Ovary (tissue), 9 donors: ENCODE data around the gene IL17RD. TPM values are rescaled to one million over a fixed set of nuclear protein-coding genes. Genes with fewer than 3 reads are reported as not detected.
A peak's percentile ranks its signal among the peaks of the same experiment; 100 is the strongest.

Source experiments
- DNase-seq, 5 donors: peaks; one replicate each; pipeline ENCODE4 v3.0.0-alpha.2; 2019 to 2020
- H3K27ac ChIP-seq, 2 donors: fragments of 200-600 bp; one replicate each; pipeline versions ENCODE4 v1.5.1 to v1.8.0; 2019 to 2022
- H3K27me3 ChIP-seq: fragments of 200-600 bp; one replicate; pipeline ENCODE4 v1.8.0; 2022
- H3K36me3 ChIP-seq: fragments of 200-600 bp; sonication (generic); one replicate; pipeline ENCODE4 v1.5.1; 2019
- H3K4me1 ChIP-seq: one replicate; pipeline ENCODE4 v1.8.1; 2013; ENCODE audit warnings: mild to moderate bottlenecking, moderate library complexity; ENCODE audit not compliant: insufficient read depth
- H3K4me3 ChIP-seq: fragments of 200-600 bp; sonication (generic); one replicate; pipeline ENCODE4 v1.5.1; 2017
- H3K9me3 ChIP-seq, 2 donors: fragments of 200-600 bp in 1 of 2; sonication (generic) in 1 of 2; one replicate each; pipeline versions ENCODE4 v1.5.1 to v1.8.1; 2013 to 2019; ENCODE audit warnings: mild to moderate bottlenecking in 1 of 2, moderate library complexity in 1 of 2
- CTCF ChIP-seq, 3 donors: fragments of 450-650 bp in 2 of 3; fragments of 200-600 bp in 1 of 3; IDR thresholded peaks; one replicate each; pipeline versions ENCODE4 v1.5.1 to v1.8.0; 2016 to 2022; ENCODE audit warnings: antibody characterized with exemption in 3 of 3, mild to moderate bottlenecking in 1 of 3
- EP300 ChIP-seq: sonication (generic); formaldehyde crosslinking; IDR thresholded peaks from one replicate; pipeline ENCODE4 v1.6.1; 2017; ENCODE audit warnings: antibody characterized with exemption
- POLR2A ChIP-seq: fragments of 450-650 bp; IDR thresholded peaks from one replicate; pipeline ENCODE4 v1.6.1; 2017; ENCODE audit warnings: antibody characterized with exemption, mild to moderate bottlenecking, moderate library complexity
- WGBS, 3 donors: extraction: QIAGEN DNeasy Blood & Tissue Kit in 1 of 3; methylation state at CpG; one replicate each; pipeline versions ENCODE4 v1.1.5 to v1.1.7; 2013 to 2017; 5-methylcytosine and 5-hydroxymethylcytosine counted together
- intact Hi-C, 4 donors: fragments of 100-400 bp; cut with DNase I; formaldehyde crosslinking; loops; one replicate each; pipeline versions ENCODE4 v1.11.0 to v1.15.1; 2022 to 2023
- polyA plus RNA-seq, 2 donors: library from polyadenylated mRNA; stranded (reverse); fragments of 200-250 nt in 1 of 2; fragments of 350-450 nt in 1 of 2; fragmentation: Illumina TruSeq in 1 of 2; extraction: RNeasy Lipid Tissue Mini Kit (QIAGEN cat#74804) in 1 of 2; gene quantifications; one replicate each; pipeline ENCODE4 v1.2.3, GENCODE V29; 2013 to 2014
- total RNA-seq, 7 donors: library from RNA; depleted of rRNA in 2 of 7; stranded (reverse); fragments of >200 nt in 2 of 7; fragmentation: NEBNext Ultra II Directional in 3 of 7; extraction: Animal tissue kit (Norgen Biotek cat#: 25700) in 3 of 7; gene quantifications; one replicate each; pipeline versions ENCODE4 v1.1.0 to v1.2.4, GENCODE V29; 2016 to 2023
- donor health status: DM: no; HTN: no; CAD: no; lungs with moderate emphysema.
- donor health status: DM: no; HTN: no; CAD: no.
- donor health status: Bipolar disorder and iron deficiency.
- donor health status: DM: yes; HTN: yes; CAD: no.
- donor health status: DM: no; HTN: no; CAD: no.
- donor health status: DM: yes; HTN: yes; CAD: no.

IL17RD gene
- total and polyA plus RNA-seq, 9 donors, result 10.7 to 35.8 (median 21.8) TPM

GRCh38 chr3:57109437-57110199, 55.5 kb downstream of the IL17RD start:
- intact Hi-C loops, result loop anchor here in 1 of 4 donors (10.0 kb wide), 1 partner anchor 55 kb away; the partner anchor contains the start of gene IL17RD
- no peak overlapping the region for H3K4me3 ChIP-seq
- WGBS, 3 donors, result 88 to 91% (median 88%) methylated on average over 15 of the region's 15 CpGs
- DNase-seq, result no peak
- no peak for TF ChIP-seq EP300
- no peak for TF ChIP-seq CTCF (IDR thresholded peaks at IDR 0.05)
- no peak for TF ChIP-seq POLR2A
- no peak overlapping the region for H3K27ac ChIP-seq
- H3K27me3 ChIP-seq, result no peaks in the 10 kb centered on the region
- H3K4me1 ChIP-seq, result no peaks in the 10 kb centered on the region
- no peaks in the 10 kb centered on the region for H3K9me3 ChIP-seq
- no peaks in the 10 kb centered on the region for H3K36me3 ChIP-seq

- DNase-seq, result no peak
- H3K27me3 ChIP-seq, result no peaks in the 10 kb centered on the region
- intact Hi-C loops, result loop anchor here in 1 of 4 donors (10.0 kb wide), 1 partner anchor 56 kb away; the partner anchor contains the start of gene IL17RD
- no peaks in the 10 kb centered on the region for H3K36me3 ChIP-seq
- H3K27ac ChIP-seq, result no peak overlapping the region
- H3K4me1 ChIP-seq, result no peaks in the 10 kb centered on the region
- 91 to 98% (median 96%) methylated on average over 8 of the region's 8 CpGs for WGBS, 3 donors
- TF ChIP-seq POLR2A (no peak), CTCF (IDR thresholded peaks at IDR 0.05) (no peak), EP300 (no peak)
- no peak overlapping the region for H3K4me3 ChIP-seq
- H3K9me3 ChIP-seq, result no peaks in the 10 kb centered on the region
These were observed 56.5 kb downstream of the IL17RD start for GRCh38 chr3:57108684-57109083.

GRCh38 chr3:57105585-57105984, 59.6 kb downstream of the IL17RD start:
- no peaks in the 10 kb centered on the region for H3K9me3 ChIP-seq
- TF ChIP-seq CTCF (IDR thresholded peaks at IDR 0.05) (no peak), EP300 (no peak), POLR2A (no peak)
- H3K27ac ChIP-seq, result no peak overlapping the region
- DNase-seq, result no peak
- intact Hi-C loops, result loop anchor here in 1 of 4 donors (10.0 kb wide), 1 partner anchor 59 kb away; the partner anchor contains the start of gene IL17RD
- no peaks in the 10 kb centered on the region for H3K27me3 ChIP-seq
- WGBS, 3 donors, result 95 to 97% (median 96%) methylated on average over 9 of the region's 9 CpGs
- H3K4me3 ChIP-seq, result no peak overlapping the region
- no peaks in the 10 kb centered on the region for H3K4me1 ChIP-seq
- H3K36me3 ChIP-seq, result no peaks in the 10 kb centered on the region

- intact Hi-C loops, result loop anchor here in 2 of 4 donors (5.0 to 10.0 kb wide), 2 partner anchors 62 to 65 kb away; partner anchors contain the start of gene IL17RD (in 1 of the 2)
- no peak overlapping the region for H3K27ac ChIP-seq
- no peaks in the 10 kb centered on the region for H3K9me3 ChIP-seq
- no peaks in the 10 kb centered on the region for H3K27me3 ChIP-seq
- TF ChIP-seq CTCF (IDR thresholded peaks at IDR 0.05) (peak; percentile 64 to 92 (median 89)), POLR2A (no peak)
- 8 to 10% (median 8%) methylated on average over 7 of the region's 7 CpGs for WGBS, 3 donors
- H3K4me3 ChIP-seq, result no peak overlapping the region
- no peaks in the 10 kb centered on the region for H3K36me3 ChIP-seq
- peak; percentile 62 to 85 (median 69) for DNase-seq
- no peaks in the 10 kb centered on the region for H3K4me1 ChIP-seq
These were observed 65.0 kb downstream of the IL17RD start for GRCh38 chr3:57100046-57100695.
